WERI-Rb-1 (cell line): ENCODE results near the gene TMEM167B.

Source experiments
- DNase-seq: peaks from one replicate; pipeline ENCODE4 v3.0.0-alpha.2; 2020
- H3K27ac ChIP-seq: fragments of 250-450 bp; sonication (Bioruptor Pico); 2 replicates; pipeline ENCODE4 v1.5.1; 2020; ENCODE audit warnings: mild to moderate bottlenecking, moderate library complexity
- H3K27me3 ChIP-seq: fragments of 250-450 bp; sonication (Bioruptor Pico); 2 replicates; pipeline ENCODE4 v1.5.1; 2021; ENCODE audit warnings: mild to moderate bottlenecking, low read depth, moderate library complexity; ENCODE audit not compliant: insufficient read depth, severe bottlenecking
- H3K36me3 ChIP-seq: fragments of 250-450 bp; sonication (Bioruptor Pico); 2 replicates; pipeline ENCODE4 v1.5.1; 2020; ENCODE audit warnings: mild to moderate bottlenecking, moderate library complexity
- H3K4me3 ChIP-seq: 2 replicates; pipeline ENCODE4 v1.5.1; 2011; ENCODE audit warnings: low read depth, mild to moderate bottlenecking, control low read depth, low read length
- H3K9me3 ChIP-seq: fragments of 250-450 bp; sonication (Bioruptor Pico); 2 replicates; pipeline ENCODE4 v1.5.1; 2021; ENCODE audit warnings: mild to moderate bottlenecking, moderate library complexity; ENCODE audit not compliant: severe bottlenecking
- CTCF ChIP-seq: IDR thresholded peaks from 2 replicates; pipeline ENCODE4 v1.5.1; 2011; ENCODE audit warnings: low read depth, mild to moderate bottlenecking, control low read depth, inconsistent platforms, low read length

The TMEM167B gene

GRCh38 chr1:109133815-109134214 lies 43.3 kb downstream of the TMEM167B start:
- Histone ChIP-seq H3K27me3 (no peaks in the 10 kb centered on the region), H3K9me3 (no peaks in the 10 kb centered on the region), H3K4me3 (no peak overlapping the region), H3K27ac (no peak overlapping the region), H3K36me3 (no peaks in the 10 kb centered on the region)
- TF ChIP-seq CTCF, result no peak
- no peak for DNase-seq

- TF ChIP-seq CTCF, result no peak
- DNase-seq, result no peak
These were observed 43.9 kb downstream of the TMEM167B start for GRCh38 chr1:109134423-109134822.

GRCh38 chr1:109135940-109136339 lies 45.4 kb downstream of the TMEM167B start:
- Histone ChIP-seq H3K36me3 (no peaks in the 10 kb centered on the region), H3K9me3 (no peaks in the 10 kb centered on the region), H3K27ac (no peak overlapping the region), H3K27me3 (no peaks in the 10 kb centered on the region), H3K4me3 (no peak overlapping the region)
- DNase-seq, result no peak
- TF ChIP-seq CTCF, result no peak

More at GRCh38 chr1:109134423-109134822, 43.9 kb downstream of the TMEM167B start:
- Histone ChIP-seq H3K36me3 (no peaks in the 10 kb centered on the region), H3K9me3 (no peaks in the 10 kb centered on the region), H3K4me3 (no peak overlapping the region), H3K27ac (no peak overlapping the region), H3K27me3 (no peaks in the 10 kb centered on the region)

- H3K36me3 ChIP-seq, result no peaks in the 10 kb centered on the region
- H3K27ac ChIP-seq, result no peak overlapping the region
- no peak for TF ChIP-seq CTCF
- H3K9me3 ChIP-seq, result no peaks in the 10 kb centered on the region
- H3K27me3 ChIP-seq, result no peaks in the 10 kb centered on the region
- DNase-seq, result no peak
- H3K4me3 ChIP-seq, result no peak overlapping the region
These were observed 46.2 kb downstream of the TMEM167B start for GRCh38 chr1:109136766-109137165.

GRCh38 chr1:109137958-109138357 lies 47.4 kb downstream of the TMEM167B start:
- no peaks in the 10 kb centered on the region for H3K27me3 ChIP-seq
- no peak overlapping the region for H3K4me3 ChIP-seq
- H3K9me3 ChIP-seq, result no peaks in the 10 kb centered on the region
- no peaks in the 10 kb centered on the region for H3K36me3 ChIP-seq
- no peak overlapping the region for H3K27ac ChIP-seq
- no peak for TF ChIP-seq CTCF
- no peak for DNase-seq

GRCh38 chr1:109138358-109138757 lies 47.8 kb downstream of the TMEM167B start:
- Histone ChIP-seq H3K4me3 (no peak overlapping the region), H3K27me3 (no peaks in the 10 kb centered on the region), H3K36me3 (no peaks in the 10 kb centered on the region), H3K9me3 (no peaks in the 10 kb centered on the region), H3K27ac (no peak overlapping the region)
- no peak for DNase-seq
- TF ChIP-seq CTCF, result no peak
